Measurements from ENCODE around the gene ZNF490. TPM values are rescaled to one million over a fixed set of nuclear protein-coding genes. Genes with fewer than 3 reads are reported as not detected.

The ZNF490 gene
- total and polyA plus RNA-seq, 2 of the 4 experiments (the other 2 are of a cell fraction): 1.7 to 9.0 TPM

DNA sequence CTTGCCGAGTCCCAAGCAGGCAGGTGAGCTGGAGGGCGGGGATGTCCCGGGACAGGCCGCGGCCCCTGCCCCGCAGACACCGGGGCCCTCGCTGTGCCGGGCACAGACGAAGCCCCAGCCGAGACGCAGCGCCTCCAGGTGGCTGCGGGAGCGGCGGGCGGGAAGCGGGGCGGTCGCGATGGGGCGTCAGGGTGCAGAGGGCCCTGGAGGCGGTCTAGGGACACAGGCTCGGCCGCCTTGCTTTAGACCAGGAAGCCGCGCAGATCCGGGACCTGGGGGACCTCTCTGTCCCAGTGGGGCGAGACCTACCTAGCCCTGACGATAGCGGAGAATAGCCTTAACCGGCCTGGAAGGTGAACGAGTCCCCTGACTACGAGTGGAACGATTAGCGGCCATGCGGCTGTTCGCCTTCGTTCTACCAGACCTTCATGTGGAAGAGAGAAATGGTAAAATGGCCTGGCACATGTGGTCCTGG, 55.1 kb downstream of the ZNF490 start:
- Histone ChIP-seq H3K4me2 (ENCODE audit: low read depth, low read length) (no peak overlapping the region), H3K23ac (ENCODE audit: low read depth, low read length) (no peak overlapping the region), H3K4me3 (ENCODE audit: insufficient read depth, low read depth, low read length) (no peak overlapping the region), H3K36me3 (ENCODE audit: control insufficient read depth, insufficient read depth, low read length) (no peaks in the 10 kb centered on the region), H2BK5ac (ENCODE audit: low read depth, low read length, poor library complexity, severe bottlenecking) (no peak overlapping the region), H3K27me3 (ENCODE audit: control insufficient read depth, insufficient read depth, low read length) (no peaks in the 10 kb centered on the region; the same call in 1 of the 2 replicates), H3K4me1 (ENCODE audit: control insufficient read depth, insufficient read depth, low read length) (no peaks in the 10 kb centered on the region), H2AK9ac (replicated peaks; ENCODE audit: low read depth, low read length, poor library complexity) (no peak overlapping the region), H4K5ac (ENCODE audit: low read depth, low read length) (no peak overlapping the region), H2BK20ac (ENCODE audit: low read depth, low read length) (no peak overlapping the region), H4K8ac (ENCODE audit: low read depth in 2 of 2, low read length in 2 of 2) (no peak overlapping the region; a peak in 1 of 4 replicates), H3K9me1 (ENCODE audit: insufficient read depth, low read length) (no peaks in the 10 kb centered on the region), H2BK120ac (ENCODE audit: low read depth, low read length) (no peak overlapping the region), H3K27ac (ENCODE audit: insufficient read depth, low read length) (no peak overlapping the region), H2AFZ (replicated peaks; ENCODE audit: low read length, poor library complexity) (peak overlapping the region; percentile 76), H2BK15ac (ENCODE audit: low read depth, low read length) (no peak overlapping the region), H3K4ac (ENCODE audit: low read depth, low read length) (no peak overlapping the region), H4K91ac (ENCODE audit: insufficient read depth, low read depth, low read length) (no peak overlapping the region), H4K20me1 (ENCODE audit: insufficient read depth, low read length) (no peaks in the 10 kb centered on the region), H3K56ac (ENCODE audit: extremely low read depth, insufficient read depth, low read length) (no peak overlapping the region), H3K14ac (replicated peaks; ENCODE audit: low read depth, low read length) (no peak overlapping the region), H2AK5ac (ENCODE audit: low read depth, low read length) (no peak overlapping the region), H3K9me3 (ENCODE audit: control insufficient read depth, insufficient read depth, low read length) (no peaks in the 10 kb centered on the region), H3K18ac (ENCODE audit: low read depth, low read length) (no peak overlapping the region), H3K9ac (ENCODE audit: low read depth, low read length) (no peak overlapping the region), H3K79me1 (ENCODE audit: low read depth in 1 of 2, low read length in 2 of 2) (peaks cover 3 to 6% of the 10 kb centered on the region in 2 experiments; a peak in 1 of 4 replicates)
- no peak for ATAC-seq (ENCODE audit: low read depth)
- TF ChIP-seq NFE2L2 (IDR thresholded peaks at IDR 0.05; ENCODE audit: low read depth, low read length): no peak
- no peak for TF ChIP-seq SMC3 (IDR thresholded peaks at IDR 0.05; ENCODE audit: low read depth, low read length)
- no peak for TF ChIP-seq CHD1 (IDR thresholded peaks at IDR 0.05; ENCODE audit: low read depth, low read length)
- TF ChIP-seq BHLHE40 (IDR thresholded peaks at IDR 0.05; ENCODE audit: low read depth, low read length): no peak
- TF ChIP-seq RAD21 (IDR thresholded peaks at IDR 0.05; ENCODE audit: low read length): no peak
- no peak for TF ChIP-seq FOS (IDR thresholded peaks at IDR 0.05; ENCODE audit: low read depth, low read length)
- no peak for TF ChIP-seq RCOR1 (IDR thresholded peaks at IDR 0.05; ENCODE audit: insufficient replicate concordance, low read length)
- TF ChIP-seq, protein P1, sequence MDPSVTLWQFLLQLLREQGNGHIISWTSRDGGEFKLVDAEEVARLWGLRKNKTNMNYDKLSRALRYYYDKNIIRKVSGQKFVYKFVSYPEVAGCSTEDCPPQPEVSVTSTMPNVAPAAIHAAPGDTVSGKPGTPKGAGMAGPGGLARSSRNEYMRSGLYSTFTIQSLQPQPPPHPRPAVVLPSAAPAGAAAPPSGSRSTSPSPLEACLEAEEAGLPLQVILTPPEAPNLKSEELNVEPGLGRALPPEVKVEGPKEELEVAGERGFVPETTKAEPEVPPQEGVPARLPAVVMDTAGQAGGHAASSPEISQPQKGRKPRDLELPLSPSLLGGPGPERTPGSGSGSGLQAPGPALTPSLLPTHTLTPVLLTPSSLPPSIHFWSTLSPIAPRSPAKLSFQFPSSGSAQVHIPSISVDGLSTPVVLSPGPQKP (IDR thresholded peaks at IDR 0.05; ENCODE audit: borderline replicate concordance, low read depth, low read length): no peak
- TF ChIP-seq, protein P2, sequence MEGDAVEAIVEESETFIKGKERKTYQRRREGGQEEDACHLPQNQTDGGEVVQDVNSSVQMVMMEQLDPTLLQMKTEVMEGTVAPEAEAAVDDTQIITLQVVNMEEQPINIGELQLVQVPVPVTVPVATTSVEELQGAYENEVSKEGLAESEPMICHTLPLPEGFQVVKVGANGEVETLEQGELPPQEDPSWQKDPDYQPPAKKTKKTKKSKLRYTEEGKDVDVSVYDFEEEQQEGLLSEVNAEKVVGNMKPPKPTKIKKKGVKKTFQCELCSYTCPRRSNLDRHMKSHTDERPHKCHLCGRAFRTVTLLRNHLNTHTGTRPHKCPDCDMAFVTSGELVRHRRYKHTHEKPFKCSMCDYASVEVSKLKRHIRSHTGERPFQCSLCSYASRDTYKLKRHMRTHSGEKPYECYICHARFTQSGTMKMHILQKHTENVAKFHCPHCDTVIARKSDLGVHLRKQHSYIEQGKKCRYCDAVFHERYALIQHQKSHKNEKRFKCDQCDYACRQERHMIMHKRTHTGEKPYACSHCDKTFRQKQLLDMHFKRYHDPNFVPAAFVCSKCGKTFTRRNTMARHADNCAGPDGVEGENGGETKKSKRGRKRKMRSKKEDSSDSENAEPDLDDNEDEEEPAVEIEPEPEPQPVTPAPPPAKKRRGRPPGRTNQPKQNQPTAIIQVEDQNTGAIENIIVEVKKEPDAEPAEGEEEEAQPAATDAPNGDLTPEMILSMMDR (conservative IDR thresholded peaks at IDR 0.05; ENCODE audit: low read depth, low read length): no peak
- TF ChIP-seq RFX5 (IDR thresholded peaks at IDR 0.05; ENCODE audit: low read depth, low read length): no peak
- no peak for TF ChIP-seq MXI1 (IDR thresholded peaks at IDR 0.05; ENCODE audit: borderline replicate concordance, low read depth, low read length)
- TF ChIP-seq, protein P3, sequence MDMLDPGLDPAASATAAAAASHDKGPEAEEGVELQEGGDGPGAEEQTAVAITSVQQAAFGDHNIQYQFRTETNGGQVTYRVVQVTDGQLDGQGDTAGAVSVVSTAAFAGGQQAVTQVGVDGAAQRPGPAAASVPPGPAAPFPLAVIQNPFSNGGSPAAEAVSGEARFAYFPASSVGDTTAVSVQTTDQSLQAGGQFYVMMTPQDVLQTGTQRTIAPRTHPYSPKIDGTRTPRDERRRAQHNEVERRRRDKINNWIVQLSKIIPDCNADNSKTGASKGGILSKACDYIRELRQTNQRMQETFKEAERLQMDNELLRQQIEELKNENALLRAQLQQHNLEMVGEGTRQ (IDR thresholded peaks at IDR 0.05; ENCODE audit: low read depth, low read length): no peak
- TF ChIP-seq CEBPB (IDR thresholded peaks at IDR 0.05; ENCODE audit: low read depth, low read length): no peak
- TF ChIP-seq MAFK (IDR thresholded peaks at IDR 0.05; ENCODE audit: low read depth, low read length): no peak
- TF ChIP-seq MAZ (IDR thresholded peaks at IDR 0.05; ENCODE audit: borderline replicate concordance, low read depth, low read length): no peak
- no peak for DNase-seq
- intact Hi-C loops (cut with micrococcal nuclease): no loop called here
- no TSS peak for BruUV-seq (replicated peaks)
- ChIA-PET POLR2A (ENCODE audit: unreplicated experiment) (no interaction called here), CTCF (no interaction called here)
- dilution Hi-C loops (cut with HindIII; ENCODE audit: low sequenced_read_pairs, unreplicated experiment): no loop called here
- WGBS, 2 experiments (ENCODE audit: extremely low coverage in 2 of 2, insufficient read length in 1 of 2): 21% methylated on average over 20 of the region's 39 CpGs; no CpG with 5 or more reads in 1 of the 2 experiments
- in situ Hi-C loops (cut with MboI; ENCODE audit: low sequenced_read_pairs): no loop called here
